Psoas muscle (tissue), 8 donors: ENCODE data around the gene LMF1. TPM values are rescaled to one million over a fixed set of nuclear protein-coding genes. Genes with fewer than 3 reads are reported as not detected.

Experiments used
- ATAC-seq, 4 donors: fragments of 200-7000 bp; cut with Tn5 transposase; one replicate each; pipeline ENCODE4 v1.9.1; 2020; ENCODE audit warnings: moderate library complexity in 3 of 4, mild to moderate bottlenecking in 2 of 4
- DNase-seq, 2 donors: peaks; one replicate each; pipeline ENCODE4 v3.0.0-alpha.2; 2020
- H3K27ac ChIP-seq: fragments of 200-600 bp; one replicate; pipeline ENCODE4 v1.8.0; 2022
- H3K27me3 ChIP-seq, 3 donors: fragments of 200-600 bp in 1 of 3; one replicate each; pipeline versions ENCODE4 v1.6.1 to v1.8.0; 2013 to 2022; ENCODE audit warnings: low read length in 2 of 3, mild to moderate bottlenecking in 2 of 3, moderate library complexity in 1 of 3; ENCODE audit not compliant: insufficient read depth in 3 of 3
- H3K36me3 ChIP-seq, 2 donors: fragments of 200-600 bp in 1 of 2; one replicate each; pipeline versions ENCODE4 v1.6.1 to v1.8.0; 2013 to 2022; ENCODE audit warnings: low read depth in 1 of 2, mild to moderate bottlenecking in 1 of 2, moderate library complexity in 1 of 2; ENCODE audit not compliant: insufficient read depth in 1 of 2
- H3K4me1 ChIP-seq: fragments of 200-600 bp; one replicate; pipeline ENCODE4 v1.8.0; 2022
- H3K4me3 ChIP-seq: fragments of 200-600 bp; one replicate; pipeline ENCODE4 v1.8.0; 2022; ENCODE audit warnings: mild to moderate bottlenecking
- H3K9me3 ChIP-seq: fragments of 200-600 bp; one replicate; pipeline ENCODE4 v1.8.0; 2022
- CTCF ChIP-seq: fragments of 200-600 bp; IDR thresholded peaks from one replicate; pipeline ENCODE4 v1.8.0; 2022; ENCODE audit warnings: antibody characterized with exemption
- WGBS, 3 donors: extraction: QIAGEN DNeasy Blood & Tissue Kit; methylation state at CpG; one replicate each; pipeline versions ENCODE4 v1.1.6 to v1.1.7; 2013; 5-methylcytosine and 5-hydroxymethylcytosine counted together
- intact Hi-C, 2 donors: fragments of 100-400 bp; cut with DNase I; formaldehyde crosslinking; loops; one replicate each; pipeline versions ENCODE4 v1.11.0 to v1.14.2; 2022
- polyA plus RNA-seq, 3 donors: library from polyadenylated mRNA; stranded (reverse); fragments of 200-250 nt; gene quantifications; one replicate each; pipeline ENCODE4 v1.2.3, GENCODE V29; 2013
- total RNA-seq, 4 donors: library from RNA; stranded (reverse); fragmentation: NEBNext Ultra II Directional in 2 of 4; extraction: Animal tissue kit (Norgen Biotek cat#: 25700) in 2 of 4; gene quantifications; one replicate each; pipeline versions ENCODE4 v1.2.1 to v1.2.4, GENCODE V29; 2021 to 2023
- donor health status: healthy with polysubstance abuse.
- donor health status: DM: no; HTN: no; CAD: no; lungs with moderate emphysema.
- donor health status: Bipolar disorder and iron deficiency.
- donor health status: healthy.
- donor health status: DM: yes; HTN: yes; CAD: no.
- donor health status: DM: no; HTN: no; CAD: no.
- donor health status: DM: no; HTN: no; CAD: no.
- donor health status: DM: yes; HTN: yes; CAD: no.

The LMF1 gene
- total and polyA plus RNA-seq, 7 donors: 1.9 to 9.0 (median 4.0) TPM

GRCh38 chr16:854808-855410 lies 115.9 kb downstream of the LMF1 start:
- 76 to 85% (median 85%) methylated on average over 18 to 23 of the region's 23 CpGs for WGBS, 3 donors
- no peaks in the 10 kb centered on the region for H3K27me3 ChIP-seq
- no peak for TF ChIP-seq CTCF
- H3K4me1 ChIP-seq: no peaks in the 10 kb centered on the region
- no peaks in the 10 kb centered on the region for H3K9me3 ChIP-seq
- DNase-seq (peak in 1 of 2 donors; percentile 34), ATAC-seq (no peak)
- no peaks in the 10 kb centered on the region for H3K36me3 ChIP-seq
- H3K4me3 ChIP-seq: no peak overlapping the region
- intact Hi-C loops: no loop called here
- H3K27ac ChIP-seq: no peak overlapping the region

GRCh38 chr16:853981-854807 lies 116.6 kb downstream of the LMF1 start:
- H3K27ac ChIP-seq: no peak overlapping the region
- no peak overlapping the region for H3K4me3 ChIP-seq
- H3K9me3 ChIP-seq: no peaks in the 10 kb centered on the region
- no peak for TF ChIP-seq CTCF
- DNase-seq (peak in 1 of 2 donors; percentile 40), ATAC-seq (no peak)
- no peaks in the 10 kb centered on the region for H3K36me3 ChIP-seq
- intact Hi-C loops: no loop called here
- H3K4me1 ChIP-seq: no peaks in the 10 kb centered on the region
- no peaks in the 10 kb centered on the region for H3K27me3 ChIP-seq
- 92 to 94% (median 94%) methylated on average over 31 of the region's 31 CpGs for WGBS, 3 donors

GRCh38 chr16:853306-853705 lies 117.5 kb downstream of the LMF1 start:
- Histone ChIP-seq H3K4me1 (no peaks in the 10 kb centered on the region), H3K36me3 (no peaks in the 10 kb centered on the region), H3K4me3 (no peak overlapping the region), H3K9me3 (no peaks in the 10 kb centered on the region), H3K27me3 (no peaks in the 10 kb centered on the region), H3K27ac (no peak overlapping the region)
- no peak for TF ChIP-seq CTCF
- 86 to 94% (median 91%) methylated on average over 11 of the region's 11 CpGs for WGBS, 3 donors
- ATAC-seq (no peak), DNase-seq (no peak)
- intact Hi-C loops: no loop called here

- Histone ChIP-seq H3K4me3 (no peak overlapping the region), H3K4me1 (no peaks in the 10 kb centered on the region), H3K27ac (no peak overlapping the region), H3K27me3 (no peaks in the 10 kb centered on the region), H3K36me3 (no peaks in the 10 kb centered on the region), H3K9me3 (no peaks in the 10 kb centered on the region)
- intact Hi-C loops: no loop called here
- peak in 1 of 2 donors; percentile 30 for DNase-seq
- WGBS, 3 donors: 83 to 86% (median 86%) methylated on average over 32 of the region's 32 CpGs
- peak in 1 of 4 donors; percentile 4 for ATAC-seq
- TF ChIP-seq CTCF: no peak
Observed at GRCh38 chr16:852451-853185, 118.2 kb downstream of the LMF1 start.
